IPS-18a (cell line): ENCODE data around the gene PXN.
"Not testable (repeated sequence)": the region's sequence is repeated elsewhere in the genome, so short reads cannot be mapped to it uniquely, and the experiment has no call there.

Experiments
- H3K27ac ChIP-seq: one replicate; pipeline ENCODE4 v1.5.1; 2013; ENCODE audit warnings: low read length
- H3K27me3 ChIP-seq: one replicate; pipeline ENCODE4 v1.6.1; 2013; ENCODE audit warnings: mild to moderate bottlenecking, low read length; ENCODE audit not compliant: control insufficient read depth, insufficient read depth
- H3K36me3 ChIP-seq: one replicate; pipeline ENCODE4 v1.6.1; 2013; ENCODE audit warnings: low read depth, low read length; ENCODE audit not compliant: control insufficient read depth
- H3K4me1 ChIP-seq: one replicate; pipeline ENCODE4 v1.6.1; 2013; ENCODE audit warnings: low read depth, low read length; ENCODE audit not compliant: control insufficient read depth
- H3K4me3 ChIP-seq: one replicate; pipeline ENCODE4 v1.5.1; 2013; ENCODE audit warnings: low read length
- H3K9ac ChIP-seq: one replicate; pipeline ENCODE4 v1.6.1; 2013; ENCODE audit warnings: mild to moderate bottlenecking, low read length, moderate library complexity
- H3K9me3 ChIP-seq: one replicate; pipeline ENCODE4 v1.6.1; 2013; ENCODE audit warnings: low read depth, low read length; ENCODE audit not compliant: control insufficient read depth

The PXN gene

GRCh38 chr12:120216742-120217605 is 48.6 kb downstream of the PXN start:
- Histone ChIP-seq H3K36me3 (peaks cover 42% of the 10 kb centered on the region), H3K9ac (no peak overlapping the region), H3K27me3 (no peaks in the 10 kb centered on the region), H3K4me1 (no peaks in the 10 kb centered on the region), H3K4me3 (no peak overlapping the region), H3K27ac (no peak overlapping the region), H3K9me3 (no peaks in the 10 kb centered on the region)

GRCh38 chr12:120215766-120216735 is 49.5 kb downstream of the PXN start:
- no peak overlapping the region for H3K27ac ChIP-seq
- no peak overlapping the region for H3K9ac ChIP-seq
- H3K36me3 ChIP-seq, result peaks cover 44% of the 10 kb centered on the region
- no peaks in the 10 kb centered on the region for H3K9me3 ChIP-seq
- H3K4me3 ChIP-seq, result no peak overlapping the region
- no peaks in the 10 kb centered on the region for H3K27me3 ChIP-seq
- no peaks in the 10 kb centered on the region for H3K4me1 ChIP-seq

- Histone ChIP-seq H3K36me3 (peaks cover 51% of the 10 kb centered on the region), H3K4me3 (no peak overlapping the region), H3K27ac (no peak overlapping the region), H3K4me1 (no peaks in the 10 kb centered on the region), H3K27me3 (no peaks in the 10 kb centered on the region), H3K9ac (no peak overlapping the region), H3K9me3 (no peaks in the 10 kb centered on the region)
Observed at GRCh38 chr12:120215357-120215735, 50.2 kb downstream of the PXN start.

GRCh38 chr12:120214626-120215356 is 50.7 kb downstream of the PXN start:
- no peaks in the 10 kb centered on the region for H3K27me3 ChIP-seq
- no peak overlapping the region for H3K4me3 ChIP-seq
- H3K27ac ChIP-seq, result no peak overlapping the region
- H3K9me3 ChIP-seq, result no peaks in the 10 kb centered on the region
- H3K9ac ChIP-seq, result no peak overlapping the region
- peaks cover 56% of the 10 kb centered on the region for H3K36me3 ChIP-seq
- no peaks in the 10 kb centered on the region for H3K4me1 ChIP-seq

GRCh38 chr12:120213758-120214157 is 51.8 kb downstream of the PXN start:
- Histone ChIP-seq H3K9me3 (no peaks in the 10 kb centered on the region), H3K4me3 (no peak overlapping the region), H3K9ac (no peak overlapping the region), H3K27ac (no peak overlapping the region), H3K27me3 (no peaks in the 10 kb centered on the region), H3K4me1 (no peaks in the 10 kb centered on the region), H3K36me3 (peaks cover 48% of the 10 kb centered on the region)

- H3K9ac ChIP-seq, H3K27ac ChIP-seq, H3K4me3 ChIP-seq, H3K27me3 ChIP-seq, H3K4me1 ChIP-seq, H3K9me3 ChIP-seq: not testable (repeated sequence)
- H3K36me3 ChIP-seq, result peaks cover 45% of the 10 kb centered on the region
Observed at GRCh38 chr12:120213182-120213581, 52.3 kb downstream of the PXN start.

- peaks cover 51% of the 10 kb centered on the region for H3K36me3 ChIP-seq
- no peak overlapping the region for H3K4me3 ChIP-seq
- no peaks in the 10 kb centered on the region for H3K9me3 ChIP-seq
- H3K9ac ChIP-seq, result no peak overlapping the region
- H3K27ac ChIP-seq, result no peak overlapping the region
- no peaks in the 10 kb centered on the region for H3K27me3 ChIP-seq
- H3K4me1 ChIP-seq, result no peaks in the 10 kb centered on the region
Observed at GRCh38 chr12:120212301-120212700, 53.2 kb downstream of the PXN start.

GRCh38 chr12:120211904-120212283 is 53.6 kb downstream of the PXN start:
- Histone ChIP-seq H3K9me3 (no peaks in the 10 kb centered on the region), H3K4me3 (no peak overlapping the region), H3K36me3 (peaks cover 54% of the 10 kb centered on the region)

GRCh38 chr12:120211243-120211903 is 54.2 kb downstream of the PXN start:
- no peaks in the 10 kb centered on the region for H3K27me3 ChIP-seq
- peaks cover 57% of the 10 kb centered on the region for H3K36me3 ChIP-seq
- no peak overlapping the region for H3K9ac ChIP-seq
- no peaks in the 10 kb centered on the region for H3K9me3 ChIP-seq
- no peak overlapping the region for H3K4me3 ChIP-seq
- H3K27ac ChIP-seq, result no peak overlapping the region
- no peaks in the 10 kb centered on the region for H3K4me1 ChIP-seq

More at GRCh38 chr12:120211904-120212283, 53.6 kb downstream of the PXN start:
- no peak overlapping the region for H3K9ac ChIP-seq
- H3K4me1 ChIP-seq, result no peaks in the 10 kb centered on the region
- no peaks in the 10 kb centered on the region for H3K27me3 ChIP-seq
- H3K27ac ChIP-seq, result no peak overlapping the region

GRCh38 chr12:120209851-120210250 is 55.7 kb downstream of the PXN start:
- Histone ChIP-seq H3K36me3 (peaks cover 56% of the 10 kb centered on the region), H3K4me3 (no peak overlapping the region), H3K4me1 (no peaks in the 10 kb centered on the region), H3K27me3 (no peaks in the 10 kb centered on the region), H3K9me3 (no peaks in the 10 kb centered on the region), H3K27ac (no peak overlapping the region), H3K9ac (no peak overlapping the region)

- no peak overlapping the region for H3K9ac ChIP-seq
- H3K4me1 ChIP-seq, result no peaks in the 10 kb centered on the region
- peaks cover 35% of the 10 kb centered on the region for H3K36me3 ChIP-seq
- no peak overlapping the region for H3K27ac ChIP-seq
- no peak overlapping the region for H3K4me3 ChIP-seq
- H3K27me3 ChIP-seq, result no peaks in the 10 kb centered on the region
- no peaks in the 10 kb centered on the region for H3K9me3 ChIP-seq
Observed at GRCh38 chr12:120207227-120207626, 58.3 kb downstream of the PXN start.
